H9 (cell line): Measurements from ENCODE around the gene BCHE. TPM values are rescaled to one million over a fixed set of nuclear protein-coding genes. Genes with fewer than 3 reads are reported as not detected.

Experiments
- DNase-seq: peaks from one replicate; pipeline ENCODE4 v3.0.0-alpha.2; 2017
- H2AFZ ChIP-seq: one replicate; pipeline ENCODE4 v1.6.1; 2013; ENCODE audit warnings: mild to moderate bottlenecking, low read length, control low read depth, moderate library complexity
- H2AK5ac ChIP-seq: 2 replicates; pipeline ENCODE4 v1.6.1; 2013; ENCODE audit warnings: low read length, control low read depth, mixed read lengths; ENCODE audit not compliant: insufficient read length
- H2BK120ac ChIP-seq: one replicate; pipeline ENCODE4 v1.6.1; 2013; ENCODE audit warnings: low read depth, mild to moderate bottlenecking, low read length, control low read depth, inconsistent platforms; ENCODE audit not compliant: poor library complexity, severe bottlenecking
- H2BK12ac ChIP-seq: 2 replicates; pipeline ENCODE4 v1.6.1; 2013; ENCODE audit warnings: low read length, control low read depth, mixed read lengths, low read depth; ENCODE audit not compliant: insufficient read length
- H2BK15ac ChIP-seq: 2 replicates; pipeline ENCODE4 v1.6.1; 2013; ENCODE audit warnings: low read depth, low read length, control low read depth
- H2BK20ac ChIP-seq: one replicate; pipeline ENCODE4 v1.6.1; 2013; ENCODE audit warnings: low read depth, mild to moderate bottlenecking, low read length, control low read depth, inconsistent platforms; ENCODE audit not compliant: poor library complexity, severe bottlenecking
- H2BK5ac ChIP-seq: 2 replicates; pipeline ENCODE4 v1.6.1; 2013; ENCODE audit warnings: low read length, control low read depth, mixed read lengths; ENCODE audit not compliant: insufficient read length
- H3K14ac ChIP-seq: 2 replicates; pipeline ENCODE4 v1.6.1; 2013; ENCODE audit warnings: low read length, control low read depth; ENCODE audit not compliant: insufficient read depth
- H3K18ac ChIP-seq: 2 replicates; pipeline ENCODE4 v1.6.1; 2013; ENCODE audit warnings: low read depth, mild to moderate bottlenecking, mixed read lengths, low read length, control low read depth; ENCODE audit not compliant: insufficient read length
- H3K23ac ChIP-seq: 2 replicates; pipeline ENCODE4 v1.6.1; 2013; ENCODE audit warnings: low read length, control low read depth, mixed read lengths, low read depth; ENCODE audit not compliant: insufficient read length
- H3K23me2 ChIP-seq: 2 replicates; pipeline ENCODE4 v1.6.1; 2013; ENCODE audit warnings: low read depth, mild to moderate bottlenecking, mixed read lengths, low read length, control low read depth; ENCODE audit not compliant: insufficient read length, poor library complexity, severe bottlenecking
- H3K27ac ChIP-seq: 2 replicates; pipeline ENCODE4 v1.5.1; 2013; ENCODE audit warnings: low read length, control low read depth, mixed read lengths, low read depth; ENCODE audit not compliant: insufficient read length
- H3K27me3 ChIP-seq: 2 replicates; pipeline ENCODE4 v1.6.1; 2013; ENCODE audit warnings: low read length, control low read depth, inconsistent platforms; ENCODE audit not compliant: insufficient read depth
- H3K4ac ChIP-seq: 2 replicates; pipeline ENCODE4 v1.6.1; 2013; ENCODE audit warnings: low read depth, mild to moderate bottlenecking, control low read depth, inconsistent platforms, low read length, moderate library complexity
- H3K4me1 ChIP-seq: 2 replicates; pipeline ENCODE4 v1.6.1; 2013; ENCODE audit warnings: low read length, control low read depth, inconsistent platforms; ENCODE audit not compliant: insufficient read depth
- H3K4me2 ChIP-seq: 2 replicates; pipeline ENCODE4 v1.6.1; 2013; ENCODE audit warnings: low read length, control low read depth, mixed read lengths; ENCODE audit not compliant: insufficient read length, insufficient read depth
- H3K56ac ChIP-seq: 2 replicates; pipeline ENCODE4 v1.6.1; 2013; ENCODE audit warnings: low read depth, mild to moderate bottlenecking, mixed read lengths, low read length, control low read depth; ENCODE audit not compliant: insufficient read length
- H3K79me1 ChIP-seq: 2 replicates; pipeline ENCODE4 v1.6.1; 2013; ENCODE audit warnings: low read depth, mild to moderate bottlenecking, moderate library complexity, low read length, control low read depth, inconsistent platforms; ENCODE audit not compliant: insufficient read depth, poor library complexity, severe bottlenecking
- H3K79me2 ChIP-seq: 2 replicates; pipeline ENCODE4 v1.6.1; 2013; ENCODE audit warnings: low read length, control low read depth, inconsistent platforms; ENCODE audit not compliant: insufficient read depth
- H3K9ac ChIP-seq: 2 replicates; pipeline ENCODE4 v1.6.1; 2013; ENCODE audit warnings: low read length, control low read depth, mixed read lengths; ENCODE audit not compliant: insufficient read length; ENCODE audit errors: extremely low read depth
- H3K9me3 ChIP-seq: one replicate; pipeline ENCODE4 v1.6.1; 2013; ENCODE audit warnings: low read depth, low read length, inconsistent platforms; ENCODE audit not compliant: control insufficient read depth
- H3T11ph ChIP-seq: one replicate; pipeline ENCODE4 v1.6.1; 2013; ENCODE audit warnings: mild to moderate bottlenecking, low read length, control low read depth, inconsistent platforms
- H4K20me1 ChIP-seq: one replicate; pipeline ENCODE4 v1.6.1; 2013; ENCODE audit not compliant: control insufficient read depth, insufficient read length, insufficient read depth
- H4K5ac ChIP-seq: 2 replicates; pipeline ENCODE4 v1.6.1; 2013; ENCODE audit warnings: low read depth, mild to moderate bottlenecking, mixed read lengths, low read length, control low read depth; ENCODE audit not compliant: insufficient read length
- H4K8ac ChIP-seq: replicated peaks from 2 replicates; pipeline ENCODE4 v1.6.1; 2013; ENCODE audit warnings: low read length, control low read depth, mixed read lengths, low read depth; ENCODE audit not compliant: insufficient read length
- H4K91ac ChIP-seq: 2 replicates; pipeline ENCODE4 v1.6.1; 2013; ENCODE audit warnings: low read depth, mild to moderate bottlenecking, moderate library complexity, mixed read lengths, low read length, control low read depth; ENCODE audit not compliant: insufficient read length
- H3K27ac Mint-ChIP-seq, 3 experiments: 2 replicates in 2 of 3; 3 replicates in 1 of 3; pipeline ENCODE4 v1.8.0; 2020 to 2021; ENCODE audit warnings: mixed read lengths in 3 of 3, mild to moderate bottlenecking in 1 of 3, moderate library complexity in 1 of 3
- H3K27me3 Mint-ChIP-seq: 2 replicates; pipeline ENCODE4 v1.8.0; 2021; ENCODE audit warnings: low read depth, mild to moderate bottlenecking, moderate library complexity, mixed read lengths
- H3K36me3 Mint-ChIP-seq, 3 experiments: 2 replicates in 2 of 3; 3 replicates in 1 of 3; pipeline ENCODE4 v1.8.0; 2020 to 2021; ENCODE audit warnings: low read depth in 3 of 3, mixed read lengths in 3 of 3; ENCODE audit not compliant: insufficient read depth in 1 of 3
- H3K4me1 Mint-ChIP-seq, 2 experiments: 2 replicates each; pipeline ENCODE4 v1.8.0; 2020; ENCODE audit warnings: mixed read lengths in 2 of 2
- H3K4me3 Mint-ChIP-seq, 2 experiments: 2 replicates in 1 of 2; 3 replicates in 1 of 2; pipeline ENCODE4 v1.8.0; 2020 to 2021; ENCODE audit warnings: mild to moderate bottlenecking in 2 of 2, mixed read lengths in 2 of 2, moderate library complexity in 1 of 2
- H3K9me3 Mint-ChIP-seq, 2 experiments: 2 replicates in 1 of 2; 3 replicates in 1 of 2; pipeline ENCODE4 v1.8.0; 2020; ENCODE audit warnings: mild to moderate bottlenecking in 2 of 2, mixed read lengths in 2 of 2, moderate library complexity in 1 of 2
- CTCF ChIP-seq: fragments of 200-600 bp; sonication (generic); conservative IDR thresholded peaks from 3 replicates; pipeline ENCODE4 v1.8.0; 2021; ENCODE audit warnings: antibody characterized with exemption, mild to moderate bottlenecking
- WGBS: extraction: QIAGEN DNeasy Blood & Tissue Kit; methylation state at CpG from one replicate; pipeline ENCODE4 v1.1.7; 2013; ENCODE audit warnings: missing lambda C conversion rate, low lambda C conversion rate, mixed read lengths; ENCODE audit not compliant: insufficient read length; ENCODE audit errors: extremely low coverage; 5-methylcytosine and 5-hydroxymethylcytosine counted together
- total RNA-seq: library from RNA; stranded (reverse); gene quantifications from 2 replicates; pipeline ENCODE4 v1.2.1, GENCODE V29; 2021

BCHE gene
- total RNA-seq, 1 experiment from 2014 or later: 1.4 TPM

DNA sequence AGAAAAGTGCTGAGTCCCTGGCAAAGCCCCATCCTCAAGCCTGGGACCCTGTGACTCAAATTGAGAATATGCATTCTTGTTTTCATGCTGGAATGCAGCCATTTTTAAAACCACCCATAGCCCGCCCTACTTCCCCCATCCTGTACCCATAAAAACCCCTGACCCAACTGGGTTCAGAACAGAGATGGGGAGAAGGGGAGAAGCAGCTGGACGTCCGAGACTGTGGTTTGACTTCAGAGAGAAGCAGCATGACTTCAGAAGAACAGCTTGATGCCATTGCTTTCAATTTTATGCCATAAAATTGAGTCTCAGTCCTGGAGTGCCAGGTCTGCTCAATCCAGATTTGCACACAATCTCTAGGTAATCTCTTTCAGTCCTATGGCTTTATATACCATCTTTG lies 78.2 kb downstream of the BCHE start:
- Histone ChIP-seq H2BK5ac (no peak overlapping the region), H3K14ac (no peak overlapping the region), H3K56ac (no peak overlapping the region), H2BK15ac (no peak overlapping the region), H3K4ac (no peak overlapping the region), H3K79me2 (no peaks in the 10 kb centered on the region), H3K4me2 (no peak overlapping the region), H3K27ac (no peak overlapping the region), H2AK5ac (no peak overlapping the region), H2BK120ac (no peak overlapping the region), H2AFZ (no peak overlapping the region), H3K27me3 (no peaks in the 10 kb centered on the region), H3K4me1 (no peaks in the 10 kb centered on the region), H4K20me1 (no peaks in the 10 kb centered on the region), H3K23me2 (no peaks in the 10 kb centered on the region), H3K79me1 (no peaks in the 10 kb centered on the region), H3K9ac (no peak overlapping the region), H4K5ac (no peak overlapping the region), H2BK20ac (no peak overlapping the region), H2BK12ac (no peak overlapping the region), H3K23ac (no peak overlapping the region), H4K91ac (no peak overlapping the region), H3K18ac (no peak overlapping the region), H3T11ph (no peak overlapping the region), H3K9me3 (no peaks in the 10 kb centered on the region), H4K8ac (no peak overlapping the region)
- Mint-ChIP-seq H3K9me3 (no peaks in the 10 kb centered on the region), H3K4me3 (no peak overlapping the region), H3K36me3 (no peaks in the 10 kb centered on the region; a peak in 1 of 7 replicates), H3K27ac (no peak overlapping the region), H3K4me1 (peaks cover 13 to 15% of the 10 kb centered on the region in 2 experiments), H3K27me3 (no peaks in the 10 kb centered on the region)
- no peak for TF ChIP-seq CTCF
- no peak for DNase-seq
- no CpG with 5 or more reads among the region's 3 CpGs for WGBS
